Daoy (cell line): ENCODE results near the gene GFRA4. TPM values are rescaled to one million over a fixed set of nuclear protein-coding genes. Genes with fewer than 3 reads are reported as not detected.

Source experiments
- DNase-seq: peaks from one replicate; pipeline ENCODE4 v3.0.0-alpha.2; 2015; ENCODE audit warnings: low read depth
- total RNA-seq: library from RNA; depleted of rRNA; stranded (reverse); fragments of >200 nt; shearing (Covaris generic); gene quantifications from 2 replicates; pipeline ENCODE4 v1.2.3, GENCODE V29; 2014; rRNA removed

Gene GFRA4, protein sequence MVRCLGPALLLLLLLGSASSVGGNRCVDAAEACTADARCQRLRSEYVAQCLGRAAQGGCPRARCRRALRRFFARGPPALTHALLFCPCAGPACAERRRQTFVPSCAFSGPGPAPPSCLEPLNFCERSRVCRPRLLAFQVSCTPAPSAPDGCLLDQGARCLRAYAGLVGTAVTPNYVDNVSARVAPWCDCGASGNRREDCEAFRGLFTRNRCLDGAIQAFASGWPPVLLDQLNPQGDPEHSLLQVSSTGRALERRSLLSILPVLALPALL
- total RNA-seq, result not detected in 2 replicates

DNA sequence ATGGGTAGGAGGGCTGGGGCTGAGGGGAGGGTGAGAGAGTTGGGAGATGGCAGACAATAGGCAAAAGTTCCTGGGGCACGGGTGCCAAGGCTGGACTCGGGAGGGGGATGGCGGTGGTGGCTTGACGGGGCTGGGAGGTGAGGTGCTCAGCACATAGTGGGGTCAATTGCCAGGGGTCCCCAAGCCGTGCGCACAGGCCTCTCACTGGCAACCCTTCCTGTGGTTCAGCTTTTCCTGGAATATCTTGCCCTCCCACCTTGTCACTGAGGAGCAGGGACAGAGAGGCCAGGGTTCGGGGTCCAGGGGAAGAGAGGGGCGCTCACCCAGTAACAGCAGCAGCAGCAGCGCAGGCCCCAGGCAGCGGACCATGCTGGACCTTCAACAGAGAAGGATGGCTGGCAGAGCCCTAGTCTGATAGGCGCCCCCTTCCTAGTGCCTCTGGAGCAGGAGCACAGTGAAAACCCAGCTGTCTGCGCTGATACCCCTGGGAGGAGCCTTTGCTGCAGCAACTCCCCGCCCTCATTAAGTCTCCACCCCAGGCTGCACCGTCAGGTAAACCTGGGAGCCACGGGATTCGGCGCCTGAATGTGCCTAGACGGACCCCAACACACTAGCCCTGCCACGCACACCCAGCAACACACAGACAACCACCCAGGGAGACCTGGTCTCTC, at the start of gene GFRA4:
TSS of gene GFRA4 (minus strand) at position 369 of the 671 bp plus-strand sequence. CDS start at position 369, 0 bp downstream.
- DNase-seq, result no peak

DNA sequence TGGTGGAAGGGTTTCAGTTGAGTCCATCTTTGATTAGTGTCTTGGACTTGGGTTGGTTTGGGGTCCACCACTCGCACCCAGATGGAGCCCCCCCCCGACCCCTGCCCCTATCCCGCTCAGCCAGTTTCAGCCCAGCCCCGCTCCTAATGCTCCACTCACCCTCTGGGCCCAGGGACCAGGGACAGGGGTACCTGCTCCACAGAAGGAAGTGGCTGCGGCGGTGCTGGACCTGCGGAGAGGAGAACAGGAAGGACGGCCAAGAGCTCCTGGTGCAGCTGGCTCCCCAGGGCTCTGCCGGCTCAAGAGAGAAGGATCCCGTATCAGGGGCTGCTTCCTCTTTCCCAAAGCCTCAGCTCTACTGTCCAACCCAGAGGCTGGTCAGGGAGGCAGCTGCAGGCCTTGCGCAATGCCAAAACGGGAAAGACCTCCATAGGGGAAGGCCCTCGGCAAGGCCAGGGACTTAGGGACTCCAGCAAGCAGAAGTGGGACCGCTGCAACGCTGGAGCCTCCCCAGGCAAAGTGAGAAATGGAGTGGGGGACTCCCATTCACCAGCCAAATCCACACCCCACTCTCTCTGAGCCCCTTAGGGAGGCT, 49.2 kb upstream of the GFRA4 start, which contains the start of gene SIGLEC1:
TSS of gene SIGLEC1 (minus strand) at position 322 of the 595 bp plus-strand sequence. CDS start 5,472 bp downstream, outside the sequence.
- DNase-seq, result no peak

DNA sequence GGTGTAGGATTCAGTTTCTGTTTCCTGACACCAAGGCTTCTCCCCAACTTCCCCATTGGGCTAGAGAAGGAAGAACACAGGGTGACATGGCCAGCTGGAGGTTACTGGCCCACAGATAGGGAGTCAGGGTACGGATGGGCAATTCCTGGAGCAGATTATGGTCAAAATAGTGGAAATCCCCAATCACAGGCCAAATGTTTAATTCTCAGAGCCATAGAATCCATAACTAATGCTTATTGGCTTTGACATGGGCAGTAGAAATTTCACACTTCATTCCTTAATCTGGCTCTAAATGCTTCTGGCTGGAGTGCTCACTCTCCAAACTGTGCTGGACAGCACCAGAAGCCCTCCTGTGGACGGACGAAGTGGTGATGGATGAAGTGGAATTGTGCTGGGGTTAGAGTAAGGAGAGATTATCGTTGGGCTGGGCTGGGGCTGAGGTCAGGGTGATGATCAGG, 48.3 kb upstream of the GFRA4 start:
- DNase-seq, result no peak

DNA sequence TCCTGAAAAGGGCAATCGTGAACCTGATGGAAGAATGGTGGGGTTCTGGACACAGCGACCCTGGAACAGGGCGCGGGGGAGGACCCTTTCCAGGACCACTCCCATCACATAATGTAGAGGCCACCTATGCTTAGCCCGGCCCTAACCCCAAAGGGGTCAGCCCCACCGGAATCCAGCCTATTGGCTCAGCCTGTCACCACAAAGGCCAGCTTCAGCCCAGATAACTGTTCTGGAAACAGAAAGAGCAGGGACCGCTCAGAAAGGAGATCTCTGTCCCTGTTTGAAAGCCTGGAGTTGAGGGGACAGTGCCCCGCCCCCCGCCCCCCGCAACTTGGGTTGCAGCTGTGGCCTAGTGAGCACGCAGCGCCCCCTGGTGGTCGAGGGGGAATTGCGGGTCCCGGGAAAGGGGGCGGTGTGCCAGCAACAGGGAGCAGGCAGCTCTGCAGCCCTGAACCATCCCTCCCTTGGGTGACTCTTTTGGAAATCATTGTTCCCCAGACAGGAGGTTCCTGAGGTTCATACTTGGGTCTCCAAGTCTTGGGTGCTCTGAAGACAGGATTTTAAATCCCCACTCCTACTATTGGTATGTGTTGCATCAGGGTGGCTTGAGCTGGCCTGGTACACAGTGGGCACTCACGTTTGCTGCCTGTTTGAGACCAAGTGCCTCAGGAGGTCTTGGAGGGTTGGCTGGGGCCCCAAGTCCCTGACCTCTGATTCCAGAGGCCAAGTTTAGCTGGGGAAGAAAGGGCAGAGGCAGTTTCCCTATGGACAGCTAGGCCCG, 47.7 kb upstream of the GFRA4 start:
- DNase-seq, result peak; percentile 63

DNA sequence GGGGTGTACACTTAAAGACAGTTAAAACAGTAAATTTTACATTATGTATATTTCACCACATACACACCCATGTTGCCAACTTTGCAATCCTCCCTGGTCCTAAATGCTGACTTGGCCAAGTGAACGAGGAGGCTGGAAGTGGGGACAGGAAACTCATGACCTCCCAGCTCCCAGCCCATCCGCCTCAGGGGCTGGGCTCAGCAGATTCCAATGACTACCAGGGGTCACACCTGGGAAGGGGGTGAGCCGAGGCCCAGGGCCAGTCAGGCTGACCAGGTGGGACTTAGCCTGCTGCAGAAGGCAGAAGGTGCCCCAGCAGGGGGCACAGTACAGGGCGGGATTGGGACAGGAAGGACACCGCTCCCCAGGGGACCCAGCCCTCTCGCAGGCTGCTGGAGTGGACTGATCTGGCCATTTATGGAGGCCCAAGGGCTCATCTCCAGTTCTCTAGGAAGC, 46.8 kb upstream of the GFRA4 start:
- no peak for DNase-seq

DNA sequence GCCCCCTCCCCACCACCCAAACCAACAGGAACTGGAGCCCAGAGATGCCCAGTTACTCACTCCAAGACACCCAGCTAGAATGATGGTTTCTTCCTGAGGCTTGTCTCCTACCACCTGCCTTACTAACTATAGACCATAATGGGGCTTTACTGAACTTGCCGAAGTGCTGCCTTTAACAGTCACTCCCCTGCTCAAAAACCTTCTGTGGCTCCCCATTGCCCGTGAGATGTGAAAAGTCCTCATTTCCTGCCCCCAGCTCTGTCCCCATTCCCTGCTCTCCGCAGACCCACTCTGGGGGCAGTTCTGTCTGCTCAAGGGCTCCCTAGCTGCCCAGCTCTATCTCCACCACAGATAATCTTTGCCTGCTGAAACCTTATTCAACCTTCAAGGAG, 44.3 kb upstream of the GFRA4 start:
- DNase-seq, result no peak

DNA sequence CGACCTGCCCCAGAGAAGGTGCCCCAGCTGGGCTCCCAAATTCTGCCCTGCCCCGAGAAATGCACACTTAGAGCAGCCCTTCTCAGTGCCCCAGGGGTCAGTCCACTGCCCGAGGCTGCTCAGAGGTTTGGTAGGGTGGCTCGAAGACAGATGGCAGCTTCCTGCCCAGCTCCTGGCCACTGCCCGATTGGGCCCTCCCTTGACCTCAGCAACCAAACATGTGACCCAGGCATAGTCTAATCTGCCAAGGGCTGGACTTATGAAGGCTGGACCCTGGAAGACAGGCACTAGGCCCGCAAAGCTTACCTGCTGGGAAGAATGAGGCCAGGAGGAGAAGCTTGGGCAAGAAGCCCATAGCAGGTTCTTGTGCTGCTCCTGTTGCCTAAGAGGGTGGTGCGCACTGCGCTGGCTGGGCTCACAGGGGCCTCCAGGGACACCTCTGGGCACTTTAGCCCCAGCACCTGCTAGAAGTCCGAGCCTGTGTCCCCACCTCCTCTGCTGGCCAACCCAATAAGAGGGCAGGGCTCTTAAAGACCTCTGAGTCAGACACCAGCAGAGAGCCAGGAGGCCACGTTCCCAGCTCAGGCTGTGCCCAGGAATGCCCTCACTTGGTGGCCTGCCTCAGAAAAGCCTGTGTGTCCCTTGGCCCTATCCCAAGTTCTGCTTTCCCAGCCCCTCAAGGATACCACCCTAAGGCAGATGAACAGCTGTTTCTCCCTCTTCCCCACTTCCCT, 43.7 kb upstream of the GFRA4 start:
- DNase-seq, result no peak

DNA sequence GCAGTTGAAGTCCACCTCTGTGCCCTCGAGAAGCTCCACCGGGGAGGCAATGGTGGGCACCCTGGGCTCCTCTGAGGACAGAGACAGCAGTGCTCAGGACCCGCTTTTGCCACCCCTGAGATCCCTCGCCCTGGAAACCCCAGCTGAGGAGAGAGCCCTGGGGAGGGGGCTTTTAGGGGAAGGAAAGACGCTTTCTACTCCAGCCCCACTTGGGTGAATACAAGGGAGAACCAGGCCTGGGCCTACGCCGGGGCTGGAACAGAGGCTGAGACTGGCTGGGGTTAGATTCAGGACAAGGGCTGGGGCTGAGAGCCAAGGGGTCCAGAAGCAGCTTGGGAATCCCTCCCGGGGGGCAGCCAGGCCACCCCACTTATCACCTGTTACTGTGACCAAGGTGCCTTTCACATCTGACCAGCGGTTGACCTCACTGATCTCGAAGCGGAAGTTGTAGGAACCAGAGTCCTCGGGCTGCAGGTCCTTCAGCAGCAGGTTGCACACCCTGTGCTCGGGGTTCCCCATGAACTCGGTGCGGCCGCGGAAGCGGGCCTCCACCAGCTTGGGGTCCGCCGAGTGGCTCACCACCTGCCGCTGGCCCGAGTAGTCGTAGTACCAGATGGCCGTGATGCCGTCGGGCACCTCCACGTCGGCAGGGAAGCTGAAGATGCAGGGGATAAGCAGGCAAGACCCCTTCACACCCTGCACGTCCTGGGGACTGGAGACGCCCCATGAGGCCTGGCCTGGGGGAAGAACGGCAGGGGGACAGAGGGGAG, 43.0 kb upstream of the GFRA4 start:
- DNase-seq, result no peak

DNA sequence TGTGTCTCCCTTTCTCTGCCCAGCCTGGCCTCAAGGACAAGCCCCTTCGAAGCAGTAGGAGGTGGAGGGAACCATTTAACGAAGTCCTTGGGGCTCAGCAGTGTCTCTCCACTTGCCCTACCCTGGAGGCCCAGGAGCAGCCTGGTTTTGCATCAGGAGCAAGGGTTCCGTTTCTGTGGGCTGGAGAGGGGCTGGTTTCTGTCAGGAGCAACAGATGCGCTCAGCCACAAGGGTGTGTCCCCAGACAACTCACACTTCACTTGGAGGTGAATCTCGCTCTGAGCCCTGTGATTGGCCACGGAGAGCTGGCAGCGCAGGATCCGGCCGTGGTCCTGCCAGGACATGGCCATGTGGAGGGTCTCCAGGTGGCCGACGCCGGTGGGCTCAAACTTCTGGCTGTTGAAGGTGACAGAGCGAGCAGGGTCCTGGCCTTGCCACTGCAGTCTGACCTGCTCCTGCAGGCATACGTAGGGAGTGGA, 42.3 kb upstream of the GFRA4 start:
- DNase-seq, result no peak

DNA sequence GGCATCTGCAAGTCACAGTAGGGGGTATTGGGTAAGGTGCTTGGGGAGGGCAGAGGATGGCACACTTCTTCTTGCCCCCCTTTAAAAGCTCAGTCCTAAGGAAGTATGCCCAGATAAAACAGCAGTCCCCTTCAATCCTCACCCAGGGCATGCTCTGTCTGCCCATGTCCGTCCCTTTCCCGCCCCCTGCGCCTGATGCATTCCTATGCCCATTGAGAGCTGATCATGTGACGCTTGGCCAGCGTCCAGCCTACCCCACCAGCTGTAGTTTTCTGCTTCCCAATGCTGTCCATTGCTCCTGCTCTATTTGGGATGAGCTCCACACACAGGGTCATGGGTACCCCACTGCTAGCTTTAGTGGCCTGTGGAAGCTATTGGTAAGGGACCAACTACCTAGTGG, 40.9 kb upstream of the GFRA4 start:
- DNase-seq, result no peak

DNA sequence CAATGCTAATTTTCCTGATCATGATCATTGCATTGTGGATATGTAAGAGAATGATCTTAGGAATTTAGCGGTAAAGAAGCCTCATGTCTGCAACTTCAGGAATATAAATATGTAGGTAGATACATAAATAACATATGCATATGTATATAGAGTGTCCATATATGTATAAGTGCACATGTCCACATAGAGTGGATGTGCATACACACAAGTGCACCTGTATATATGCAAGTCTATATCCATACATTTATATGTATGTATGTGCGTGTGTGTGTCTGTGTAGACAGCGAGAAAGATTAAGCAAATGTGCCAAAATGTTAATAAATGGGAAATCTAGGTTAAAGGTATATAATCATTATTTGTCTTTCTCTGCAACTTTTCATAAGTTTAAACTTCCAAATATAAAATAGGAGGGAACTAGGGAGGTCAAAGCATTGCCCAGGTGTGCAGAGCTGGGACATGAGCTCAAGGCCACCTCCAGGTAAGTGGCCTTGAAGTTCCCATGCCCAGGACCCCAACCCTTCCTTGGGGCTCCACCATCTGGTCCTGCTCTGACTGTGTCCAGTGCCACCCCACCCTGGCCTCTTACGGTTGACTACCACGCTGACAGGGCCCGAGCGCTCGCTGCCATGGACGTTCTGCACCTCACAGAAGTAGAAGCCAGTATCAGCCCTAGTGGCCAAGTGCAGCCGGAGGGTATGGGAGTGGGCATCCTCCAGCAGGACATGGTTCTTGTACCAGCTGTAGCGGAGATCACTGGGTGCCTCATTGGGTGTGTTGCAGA, 39.6 kb upstream of the GFRA4 start:
- DNase-seq, result no peak

DNA sequence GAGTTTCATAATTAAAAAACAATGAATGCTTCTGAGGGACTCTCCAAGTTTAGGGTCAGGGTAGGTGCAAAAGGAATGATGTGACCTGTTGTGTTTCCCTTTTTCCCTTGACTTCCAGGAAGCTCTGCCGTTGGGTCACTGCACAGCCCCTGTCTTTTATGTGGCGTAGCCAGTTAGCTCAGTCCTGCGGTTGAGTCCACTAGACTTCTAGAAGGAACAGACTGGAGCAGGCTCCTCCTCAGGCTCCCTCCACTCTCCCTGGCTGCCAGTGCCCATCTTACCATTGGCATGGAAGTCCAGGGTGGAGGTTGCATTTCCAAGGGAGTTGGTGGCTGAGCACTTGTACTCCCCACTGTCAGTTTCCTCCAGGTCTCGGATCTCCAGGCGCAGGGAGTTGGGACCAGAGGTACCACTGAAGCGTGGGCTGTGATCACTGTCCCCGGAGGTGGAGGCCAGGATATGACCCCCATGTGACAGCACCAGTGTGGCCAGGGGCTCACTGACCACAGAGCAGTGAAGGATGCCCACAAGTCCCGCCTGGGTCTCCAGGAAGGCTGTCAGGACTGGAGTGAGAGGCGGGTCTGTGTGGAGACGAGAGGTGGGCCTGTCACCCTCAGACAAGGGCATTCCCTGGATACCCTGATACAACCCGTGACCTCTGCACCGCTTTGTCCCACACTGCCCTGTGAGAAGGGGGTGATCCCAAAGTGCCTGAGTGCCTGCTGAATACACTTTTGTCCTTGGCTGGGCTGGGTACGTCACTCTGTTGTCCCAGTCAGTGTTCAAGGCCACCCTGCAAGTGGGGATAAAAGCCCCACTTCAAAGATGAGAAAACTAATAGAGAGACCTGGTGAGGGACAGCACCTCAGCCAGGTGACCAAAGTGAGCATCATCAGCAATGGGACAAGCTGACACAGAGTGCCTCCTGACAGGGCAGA, 38.1 kb upstream of the GFRA4 start:
- no peak for DNase-seq

DNA sequence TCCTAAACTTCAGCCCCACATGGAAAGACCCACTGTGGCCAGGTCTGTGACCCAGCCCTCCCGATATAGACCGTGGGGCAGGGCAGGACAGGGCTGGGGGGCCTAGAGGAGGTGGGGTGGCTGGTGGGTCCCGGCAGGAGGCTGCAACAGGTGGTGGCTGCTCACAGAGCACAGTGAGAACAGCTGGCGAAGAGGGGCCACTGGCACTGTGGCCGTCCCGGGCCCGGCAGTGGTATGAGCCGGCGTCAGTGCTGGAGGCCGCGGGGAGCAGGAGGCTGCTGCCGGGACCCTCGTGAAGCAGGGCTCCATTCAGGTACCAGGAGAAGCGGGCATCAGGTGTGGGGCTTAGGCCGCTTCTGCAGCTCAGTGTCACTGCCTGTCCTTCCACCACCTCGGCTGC, 35.8 kb upstream of the GFRA4 start:
- no peak for DNase-seq

DNA sequence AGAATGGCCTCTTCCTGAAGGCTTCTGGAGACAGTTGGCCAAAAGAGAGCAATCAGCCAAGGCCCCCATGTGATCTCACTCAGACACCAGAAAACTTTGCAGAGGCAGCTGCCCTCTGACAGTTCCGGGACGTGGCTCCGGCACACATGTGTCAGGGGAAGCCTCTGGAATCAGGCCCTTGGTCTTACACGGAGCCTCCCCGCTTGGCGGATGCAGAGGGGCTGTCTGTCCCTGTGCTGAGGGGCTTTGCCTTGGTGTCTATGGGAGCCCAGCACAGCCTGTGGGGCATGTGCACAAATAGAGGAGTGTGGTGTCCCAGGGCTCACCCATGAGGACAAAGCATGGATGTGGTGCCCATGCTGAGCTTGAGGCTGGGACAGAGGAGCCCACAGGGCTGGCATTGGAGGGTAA, 35.4 kb upstream of the GFRA4 start:
- DNase-seq, result no peak

DNA sequence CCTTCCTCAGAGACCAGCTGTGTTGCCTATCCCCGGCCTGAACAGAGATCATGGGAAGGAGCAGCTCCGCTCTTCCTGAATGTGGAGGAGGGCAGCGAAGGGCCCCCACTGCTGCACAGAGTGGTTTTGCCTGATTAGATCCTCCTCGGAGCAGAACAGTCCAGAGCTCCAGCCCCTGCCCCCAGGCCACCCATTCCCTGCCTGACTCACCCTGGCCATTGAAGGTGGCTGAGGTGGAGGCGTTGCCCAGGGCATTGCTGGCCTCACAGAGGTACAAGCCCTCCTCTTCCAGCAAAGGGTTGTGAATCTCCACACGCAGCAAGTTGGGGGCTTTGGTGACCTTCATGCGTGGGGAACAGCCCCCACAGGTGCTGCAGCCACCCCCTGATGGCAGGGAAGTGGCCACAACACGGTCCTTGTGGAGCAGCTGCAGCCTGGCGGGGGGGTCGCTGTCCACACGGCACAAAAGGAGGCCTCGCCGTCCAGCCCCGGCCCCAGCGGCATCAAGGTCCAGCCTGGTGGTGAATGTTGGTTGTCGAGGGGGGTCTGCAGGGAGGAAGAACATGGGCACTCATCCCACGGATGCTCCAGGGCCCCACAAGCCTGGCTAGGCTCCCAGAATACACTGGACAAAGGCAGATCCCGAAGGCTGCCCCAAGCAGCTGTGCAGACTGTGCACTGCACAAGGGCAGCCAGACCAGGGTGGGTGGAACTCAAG, 34.5 kb upstream of the GFRA4 start:
- no peak for DNase-seq

DNA sequence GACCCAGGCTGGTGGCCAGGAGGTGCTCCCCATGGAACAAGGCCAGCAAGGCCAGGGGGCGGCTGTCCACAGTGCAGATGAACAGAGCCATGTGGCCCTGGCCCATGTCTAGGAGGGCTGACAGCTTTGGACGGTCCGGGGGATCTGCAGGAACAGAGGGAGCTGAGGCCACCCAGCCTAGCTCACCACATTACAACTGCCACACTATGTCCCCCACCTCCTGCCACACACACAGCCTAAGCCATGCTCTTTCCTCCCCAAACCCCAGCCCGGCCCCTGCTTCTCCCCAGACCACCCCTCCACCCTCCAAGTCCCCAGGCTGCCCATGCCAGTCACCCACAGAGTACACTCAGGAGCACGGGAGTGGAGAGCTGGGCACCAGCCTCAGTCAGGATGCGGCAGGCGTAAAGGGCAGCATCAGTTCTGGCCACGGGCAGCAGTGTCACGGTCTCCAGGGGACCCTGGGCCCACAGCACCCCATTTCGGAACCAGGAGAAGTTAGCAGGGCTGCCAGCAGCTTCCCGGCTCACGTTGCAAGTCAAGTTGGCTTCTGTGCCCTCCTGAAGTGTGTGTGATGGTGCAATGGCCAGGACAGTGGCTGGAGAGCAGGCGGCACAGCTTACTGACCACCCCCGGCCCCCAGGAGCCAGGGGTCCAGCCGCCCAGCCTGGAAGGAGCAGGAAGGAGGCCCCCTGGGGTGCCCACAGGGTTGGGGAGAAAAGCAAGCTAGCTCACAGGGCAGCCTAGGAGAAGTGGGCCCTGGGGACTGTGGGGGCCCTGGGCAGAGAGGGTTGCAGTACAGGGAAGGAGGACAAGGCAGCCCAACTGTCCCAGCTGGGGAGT, 33.8 kb upstream of the GFRA4 start:
- no peak for DNase-seq

DNA sequence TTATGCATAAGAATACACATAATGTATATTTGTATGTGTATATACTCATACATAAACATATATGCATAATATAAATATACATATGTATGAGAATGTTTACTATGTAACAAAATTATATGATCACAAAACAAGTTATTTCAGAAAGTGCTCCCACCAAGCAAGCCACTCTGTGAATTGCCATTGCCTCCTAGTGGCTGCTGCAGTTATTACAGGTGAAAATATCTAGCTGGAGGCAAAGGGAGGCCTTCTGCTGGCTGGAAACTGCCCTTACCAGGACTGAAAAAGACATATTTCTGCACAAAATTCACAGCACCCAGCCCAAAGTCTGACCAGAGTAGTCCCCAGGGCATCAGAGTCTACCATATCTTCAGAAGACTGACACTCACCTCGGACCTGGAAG, 33.0 kb upstream of the GFRA4 start:
- no peak for DNase-seq
